Measurements from ENCODE around the gene STAU1. TPM values are rescaled to one million over a fixed set of nuclear protein-coding genes. Genes with fewer than 3 reads are reported as not detected.
"Not testable (repeated sequence)": the region's sequence is repeated elsewhere in the genome, so short reads cannot be mapped to it uniquely, and the experiment has no call there.

STAU1 gene
- total RNA-seq, 1 donor from 2014 or later, result 58.6 TPM

DNA sequence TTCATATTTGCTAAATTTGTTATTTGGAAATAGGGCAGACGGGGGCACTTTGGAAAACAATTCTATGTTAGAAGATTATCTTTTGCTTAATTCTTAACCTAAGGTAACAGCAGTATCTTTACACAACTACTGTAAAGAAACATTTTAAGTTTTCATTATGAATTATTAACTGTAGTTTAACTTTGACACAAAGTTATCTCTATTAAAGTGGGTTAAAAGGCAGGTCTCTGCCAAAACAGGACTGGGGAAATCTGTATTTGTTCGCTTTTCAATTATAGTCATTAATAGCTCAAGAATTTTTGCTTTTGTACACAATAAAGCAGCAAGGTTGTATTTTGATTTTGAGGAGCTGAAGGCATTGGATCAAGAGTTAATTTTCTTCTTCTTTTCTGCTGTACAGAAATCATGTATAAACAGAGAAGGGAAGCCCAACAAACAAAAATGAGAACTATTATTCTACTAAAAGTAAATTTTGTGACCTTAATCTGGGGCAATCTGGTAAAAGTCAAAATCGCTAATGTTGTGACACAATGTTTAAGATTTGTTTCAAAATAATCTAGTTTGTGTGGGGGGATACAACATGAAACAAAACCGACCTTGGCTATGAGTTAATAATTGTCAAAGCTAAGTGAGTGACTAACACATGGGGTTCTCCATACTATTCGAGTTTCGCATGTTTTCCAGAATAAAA, 2.9 kb downstream of the STAU1 start:
- peak; percentile 45 for DNase-seq (ENCODE audit: low read depth)
- TF ChIP-seq, protein P1, sequence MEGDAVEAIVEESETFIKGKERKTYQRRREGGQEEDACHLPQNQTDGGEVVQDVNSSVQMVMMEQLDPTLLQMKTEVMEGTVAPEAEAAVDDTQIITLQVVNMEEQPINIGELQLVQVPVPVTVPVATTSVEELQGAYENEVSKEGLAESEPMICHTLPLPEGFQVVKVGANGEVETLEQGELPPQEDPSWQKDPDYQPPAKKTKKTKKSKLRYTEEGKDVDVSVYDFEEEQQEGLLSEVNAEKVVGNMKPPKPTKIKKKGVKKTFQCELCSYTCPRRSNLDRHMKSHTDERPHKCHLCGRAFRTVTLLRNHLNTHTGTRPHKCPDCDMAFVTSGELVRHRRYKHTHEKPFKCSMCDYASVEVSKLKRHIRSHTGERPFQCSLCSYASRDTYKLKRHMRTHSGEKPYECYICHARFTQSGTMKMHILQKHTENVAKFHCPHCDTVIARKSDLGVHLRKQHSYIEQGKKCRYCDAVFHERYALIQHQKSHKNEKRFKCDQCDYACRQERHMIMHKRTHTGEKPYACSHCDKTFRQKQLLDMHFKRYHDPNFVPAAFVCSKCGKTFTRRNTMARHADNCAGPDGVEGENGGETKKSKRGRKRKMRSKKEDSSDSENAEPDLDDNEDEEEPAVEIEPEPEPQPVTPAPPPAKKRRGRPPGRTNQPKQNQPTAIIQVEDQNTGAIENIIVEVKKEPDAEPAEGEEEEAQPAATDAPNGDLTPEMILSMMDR (conservative IDR thresholded peaks at IDR 0.05; ENCODE audit: low read depth, low read length), result no peak
- peak overlapping the region; percentile 80 for H3K4me3 ChIP-seq (ENCODE audit: low read depth, low read length)

DNA sequence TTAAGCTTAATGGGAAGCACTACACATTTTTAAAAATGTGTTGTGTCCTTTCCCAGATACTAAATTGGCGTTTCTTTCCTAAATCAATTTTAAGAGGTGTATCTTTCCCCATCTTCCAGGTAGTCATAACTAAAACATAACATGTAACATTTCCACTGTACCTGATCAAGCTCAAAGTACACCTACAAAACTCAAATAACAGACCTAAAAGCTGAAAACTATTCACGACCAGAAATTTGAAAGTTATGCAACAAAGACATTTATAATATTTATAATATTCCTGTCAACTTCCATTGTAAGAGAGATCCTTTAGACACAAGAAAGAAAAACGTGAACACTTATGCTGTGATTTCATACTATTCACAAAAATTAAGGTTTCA, 3.5 kb downstream of the STAU1 start:
- no peak for DNase-seq (ENCODE audit: low read depth)
- TF ChIP-seq, protein P1 (conservative IDR thresholded peaks at IDR 0.05; ENCODE audit: low read depth, low read length), result no peak

DNA sequence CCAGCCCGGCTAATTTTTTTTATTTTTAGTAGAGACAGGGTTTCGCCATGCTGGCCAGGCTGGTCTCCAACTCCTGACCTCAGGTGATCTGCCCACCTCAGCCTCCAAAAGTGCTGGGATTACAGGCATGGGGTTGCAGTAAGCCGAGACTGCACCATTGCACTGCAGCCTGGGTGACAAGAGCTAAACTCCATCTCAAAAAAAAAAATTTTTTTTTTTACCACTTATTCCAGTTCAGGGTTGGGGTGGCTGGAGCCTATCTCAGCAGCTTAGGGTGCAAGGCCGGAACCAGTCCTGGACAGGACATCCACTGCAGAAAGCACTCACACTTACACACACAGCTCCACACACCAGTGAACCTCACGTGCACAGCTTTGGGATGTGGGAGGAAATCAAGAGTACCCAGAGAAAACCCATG, 4.0 kb downstream of the STAU1 start:
- H3K4me3 ChIP-seq (ENCODE audit: low read depth, low read length), result not testable (repeated sequence)

More for the DNA sequence above, 3.5 kb downstream of the STAU1 start:
- H3K4me3 ChIP-seq (ENCODE audit: low read depth, low read length), result no peak overlapping the region

DNA sequence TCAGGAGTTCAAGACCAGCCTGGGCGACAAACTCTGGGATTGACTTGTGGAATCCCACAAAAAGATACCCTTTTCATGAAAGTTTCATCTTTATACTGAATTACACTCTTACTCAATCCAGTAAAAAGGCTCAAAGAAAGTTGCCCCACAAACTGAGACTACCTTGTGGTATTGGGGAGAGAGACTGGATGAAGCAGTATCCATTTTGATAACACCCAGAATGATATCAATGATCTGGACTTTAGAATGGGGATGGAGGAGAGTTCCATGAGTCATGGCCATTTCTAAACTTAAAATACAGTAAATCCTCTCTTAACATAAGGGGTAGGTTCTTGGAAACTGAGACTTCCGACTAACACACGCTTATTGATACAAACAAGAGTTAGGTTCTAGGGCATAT, 4.7 kb downstream of the STAU1 start:
- DNase-seq (ENCODE audit: low read depth), result no peak
- TF ChIP-seq, protein P1 (conservative IDR thresholded peaks at IDR 0.05; ENCODE audit: low read depth, low read length), result no peak
- no peak overlapping the region for H3K4me3 ChIP-seq (ENCODE audit: low read depth, low read length)

More for the DNA sequence above, 4.0 kb downstream of the STAU1 start:
- DNase-seq (ENCODE audit: low read depth), result not testable (repeated sequence)

DNA sequence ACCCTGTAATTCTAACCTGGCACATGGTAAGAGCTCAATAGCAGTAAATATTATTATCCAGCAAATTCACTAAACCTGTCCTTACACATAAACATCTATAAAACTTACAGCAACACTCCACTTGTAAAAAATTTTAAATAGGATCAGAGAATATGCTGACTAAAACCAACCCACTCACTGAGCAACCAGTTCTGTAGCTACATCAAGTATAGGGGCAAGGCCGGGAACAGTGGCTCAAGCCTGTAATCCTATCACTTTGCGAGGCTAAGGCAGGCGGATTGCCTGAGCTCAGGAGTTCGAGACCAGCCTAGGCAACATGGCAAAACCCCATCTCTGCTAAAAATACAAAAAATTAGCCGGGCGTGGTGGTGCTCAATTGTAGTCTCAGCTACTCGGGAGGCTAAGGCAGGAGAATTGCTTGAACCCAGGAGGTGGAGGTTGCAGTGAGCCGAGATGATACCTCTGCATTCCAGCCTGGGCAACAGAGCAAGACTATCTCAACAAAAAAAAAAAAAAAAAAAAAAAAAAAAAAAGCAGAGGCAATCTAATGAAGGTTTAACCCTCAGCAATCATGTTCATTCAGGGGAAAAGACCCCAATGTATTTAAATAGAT, 6.8 kb downstream of the STAU1 start:
- DNase-seq (ENCODE audit: low read depth), result no peak
- TF ChIP-seq, protein P1 (conservative IDR thresholded peaks at IDR 0.05; ENCODE audit: low read depth, low read length), result no peak
- no peak overlapping the region for H3K4me3 ChIP-seq (ENCODE audit: low read depth, low read length)

DNA sequence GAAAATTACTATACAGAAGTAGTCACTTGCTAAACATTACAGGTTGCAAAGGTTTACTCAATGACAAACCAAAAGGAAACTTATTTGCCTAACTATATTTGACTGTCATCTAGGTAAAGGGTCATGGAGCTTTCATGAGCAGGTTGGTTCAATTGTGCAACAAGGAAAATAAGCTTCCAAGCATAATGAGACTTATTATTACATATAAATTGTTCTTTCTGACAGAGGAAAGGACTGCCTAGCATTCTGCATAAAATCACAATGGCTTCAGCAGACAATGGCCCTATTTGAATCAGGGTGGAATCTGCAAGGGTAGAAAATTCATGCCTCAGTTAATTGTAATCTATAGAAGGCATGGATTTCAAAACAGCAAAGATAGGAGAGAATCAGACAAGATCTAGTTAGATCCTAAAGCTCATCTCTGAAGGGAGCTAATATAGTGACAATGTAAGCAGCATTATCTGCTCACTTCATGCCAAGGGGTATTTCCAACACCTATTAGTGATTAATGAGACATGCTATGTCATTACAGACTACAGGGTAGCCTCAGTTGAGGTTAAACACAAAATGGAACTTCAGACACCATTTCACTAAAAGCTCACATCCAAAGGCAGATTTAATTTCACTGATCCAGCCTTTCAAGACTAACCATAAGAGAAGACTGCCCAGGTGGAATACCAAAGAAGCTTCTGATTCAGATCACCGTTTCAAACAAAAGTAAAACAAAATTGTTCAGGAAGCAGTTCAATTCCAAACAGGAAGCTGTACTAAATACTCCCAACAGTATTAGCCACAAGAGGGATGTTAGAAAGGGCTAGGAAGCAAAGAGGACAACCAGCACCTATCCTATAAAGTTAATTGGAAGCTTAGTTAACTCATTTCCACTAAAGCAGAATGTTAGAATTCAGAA, 8.5 kb downstream of the STAU1 start:
- DNase-seq (ENCODE audit: low read depth), result no peak
- TF ChIP-seq, protein P1 (conservative IDR thresholded peaks at IDR 0.05; ENCODE audit: low read depth, low read length), result no peak
- no peak overlapping the region for H3K4me3 ChIP-seq (ENCODE audit: low read depth, low read length)

DNA sequence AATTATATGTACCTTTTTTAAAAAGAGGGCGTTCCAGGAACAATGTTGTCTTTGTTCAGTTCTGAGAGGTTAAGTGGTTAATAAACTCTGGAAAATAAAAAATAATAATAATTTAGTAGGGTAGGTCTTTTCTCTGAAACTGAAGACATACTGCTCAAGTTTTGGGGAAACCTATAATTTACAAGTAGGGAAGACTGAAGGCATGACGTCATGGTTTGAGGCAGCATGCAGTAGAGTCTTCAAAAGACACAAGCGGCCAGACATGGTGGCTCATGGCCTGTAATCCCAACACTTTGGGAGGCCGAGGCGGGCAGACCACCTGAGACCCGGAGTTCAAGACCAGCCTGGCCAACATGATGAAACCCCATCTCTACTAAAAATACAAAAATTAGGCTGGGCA, 14.0 kb downstream of the STAU1 start:
- DNase-seq (ENCODE audit: low read depth), result no peak
- TF ChIP-seq, protein P1 (conservative IDR thresholded peaks at IDR 0.05; ENCODE audit: low read depth, low read length), result no peak
- H3K4me3 ChIP-seq (ENCODE audit: low read depth, low read length), result no peak overlapping the region
